ENCODE results near the gene COMP. TPM values are rescaled to one million over a fixed set of nuclear protein-coding genes. Genes with fewer than 3 reads are reported as not detected.

Gene COMP
- total and polyA plus RNA-seq, 10 of the 15 experiments (the other 5 are each of a cell fraction or from before 2014, with no cell fraction given) = 0.17 TPM; not detected in 9

DNA sequence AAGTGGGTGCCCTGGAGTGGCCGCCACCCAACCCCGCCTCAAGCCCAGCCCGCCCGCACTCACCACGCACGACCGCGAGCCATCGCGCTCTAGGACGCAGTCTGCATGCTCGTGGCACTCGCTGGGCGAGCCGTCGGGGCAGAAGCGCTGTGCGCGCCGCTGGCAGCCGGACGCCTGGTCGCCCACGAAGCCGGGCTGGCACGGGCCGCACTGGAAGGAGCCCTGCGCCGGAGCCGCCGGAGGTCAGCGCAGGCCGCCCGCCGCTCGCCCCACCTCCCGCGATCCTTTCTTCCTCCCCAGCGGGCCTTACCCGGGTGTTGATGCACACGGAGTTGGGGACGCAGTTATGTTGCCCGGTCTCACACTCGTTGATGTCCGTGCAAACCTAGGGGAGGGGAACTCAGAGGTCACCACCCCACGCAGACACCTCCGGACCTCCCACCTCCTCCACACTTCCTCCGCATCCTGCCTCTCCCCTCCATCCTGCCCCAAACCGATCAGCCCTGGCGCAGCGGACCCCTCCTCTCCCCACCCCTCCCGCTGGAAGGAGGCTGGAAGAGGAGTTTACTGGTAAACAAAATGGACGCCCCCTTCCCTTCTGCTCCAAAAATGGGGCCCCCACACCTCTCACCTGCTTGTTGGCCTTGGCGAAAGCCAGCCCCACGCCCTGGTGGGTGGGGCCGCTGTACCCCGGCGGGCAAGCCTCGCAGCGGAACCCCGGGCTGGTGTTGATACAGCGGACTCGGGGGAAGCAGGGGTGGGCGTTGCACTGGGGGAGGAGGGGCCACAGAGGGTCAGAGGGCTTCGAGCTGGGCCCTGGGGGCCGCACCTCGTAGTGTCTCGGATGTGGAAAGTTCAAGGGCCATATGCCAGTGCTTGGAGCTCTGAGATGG is 2.3 kb downstream of the COMP start:
- Histone ChIP-seq H4K20me1 (ENCODE audit: control insufficient read depth, insufficient read depth) (no peaks in the 10 kb centered on the region), H3K9ac (ENCODE audit: control insufficient read depth, insufficient read depth, low read length) (no peak overlapping the region), H3K36me3 (ENCODE audit: control insufficient read depth in 2 of 2, insufficient read depth in 2 of 2, low read length in 1 of 2) (no peaks in the 10 kb centered on the region), H3K79me2 (ENCODE audit: control insufficient read depth, insufficient read depth, low read length) (no peaks in the 10 kb centered on the region), H3K27me3 (replicated peaks in 1 of 2; ENCODE audit: control insufficient read depth in 2 of 2, insufficient read depth in 2 of 2, low read length in 1 of 2) (peaks cover 15 to 20% of the 10 kb centered on the region in 2 experiments), H3K27ac (ENCODE audit: control insufficient read depth, insufficient read depth) (no peak overlapping the region), H3K4me2 (ENCODE audit: control insufficient read depth, insufficient read depth) (no peak overlapping the region), H3K4me3 (no peak overlapping the region), H2AFZ (ENCODE audit: control insufficient read depth, low read depth, low read length) (no peak overlapping the region), H3K4me1 (ENCODE audit: control insufficient read depth, insufficient read depth, low read length) (peaks cover 3% of the 10 kb centered on the region; the same call in 1 of the 2 replicates), H3K9me3 (replicated peaks; ENCODE audit: control insufficient read depth, insufficient read depth, low read length) (no peaks in the 10 kb centered on the region; the same call in 2 of the 3 replicates)
- 43% methylated on average over 64 of the region's 68 CpGs for WGBS (ENCODE audit: insufficient coverage, insufficient replicate concordance, low lambda C conversion rate, missing lambda C conversion rate)
- TF ChIP-seq KDM1A (IDR thresholded peaks at IDR 0.05; ENCODE audit: borderline replicate concordance) (no peak), WRNIP1 (IDR thresholded peaks at IDR 0.05; ENCODE audit: borderline replicate concordance, low read depth, low read length) (no peak), ZSCAN29 (IDR thresholded peaks at IDR 0.05) (no peak), NFIC (IDR thresholded peaks at IDR 0.05; ENCODE audit: low read depth, low read length) (no peak), MXI1 (IDR thresholded peaks at IDR 0.05; ENCODE audit: low read depth, low read length) (no peak), MYC (IDR thresholded peaks at IDR 0.05; ENCODE audit: insufficient read depth, insufficient read length, insufficient replicate concordance, low read length, severe bottlenecking) (no peak)
- TF ChIP-seq, protein P1, sequence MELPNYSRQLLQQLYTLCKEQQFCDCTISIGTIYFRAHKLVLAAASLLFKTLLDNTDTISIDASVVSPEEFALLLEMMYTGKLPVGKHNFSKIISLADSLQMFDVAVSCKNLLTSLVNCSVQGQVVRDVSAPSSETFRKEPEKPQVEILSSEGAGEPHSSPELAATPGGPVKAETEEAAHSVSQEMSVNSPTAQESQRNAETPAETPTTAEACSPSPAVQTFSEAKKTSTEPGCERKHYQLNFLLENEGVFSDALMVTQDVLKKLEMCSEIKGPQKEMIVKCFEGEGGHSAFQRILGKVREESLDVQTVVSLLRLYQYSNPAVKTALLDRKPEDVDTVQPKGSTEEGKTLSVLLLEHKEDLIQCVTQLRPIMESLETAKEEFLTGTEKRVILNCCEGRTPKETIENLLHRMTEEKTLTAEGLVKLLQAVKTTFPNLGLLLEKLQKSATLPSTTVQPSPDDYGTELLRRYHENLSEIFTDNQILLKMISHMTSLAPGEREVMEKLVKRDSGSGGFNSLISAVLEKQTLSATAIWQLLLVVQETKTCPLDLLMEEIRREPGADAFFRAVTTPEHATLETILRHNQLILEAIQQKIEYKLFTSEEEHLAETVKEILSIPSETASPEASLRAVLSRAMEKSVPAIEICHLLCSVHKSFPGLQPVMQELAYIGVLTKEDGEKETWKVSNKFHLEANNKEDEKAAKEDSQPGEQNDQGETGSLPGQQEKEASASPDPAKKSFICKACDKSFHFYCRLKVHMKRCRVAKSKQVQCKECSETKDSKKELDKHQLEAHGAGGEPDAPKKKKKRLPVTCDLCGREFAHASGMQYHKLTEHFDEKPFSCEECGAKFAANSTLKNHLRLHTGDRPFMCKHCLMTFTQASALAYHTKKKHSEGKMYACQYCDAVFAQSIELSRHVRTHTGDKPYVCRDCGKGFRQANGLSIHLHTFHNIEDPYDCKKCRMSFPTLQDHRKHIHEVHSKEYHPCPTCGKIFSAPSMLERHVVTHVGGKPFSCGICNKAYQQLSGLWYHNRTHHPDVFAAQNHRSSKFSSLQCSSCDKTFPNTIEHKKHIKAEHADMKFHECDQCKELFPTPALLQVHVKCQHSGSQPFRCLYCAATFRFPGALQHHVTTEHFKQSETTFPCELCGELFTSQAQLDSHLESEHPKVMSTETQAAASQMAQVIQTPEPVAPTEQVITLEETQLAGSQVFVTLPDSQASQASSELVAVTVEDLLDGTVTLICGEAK (IDR thresholded peaks at IDR 0.05; ENCODE audit: borderline replicate concordance) = no peak
- FAIRE-seq = no peak
- intact Hi-C loops (cut with micrococcal nuclease; ENCODE audit: unreplicated experiment) = no loop called here
- no TSS peak for BruUV-seq (replicated peaks)
- ChIA-PET RAD21 (ENCODE audit: unreplicated experiment) (no interaction called here), CTCF (no interaction called here), POLR2A (no interaction called here), SMC1A (ENCODE audit: uncharacterized antibody, unreplicated experiment) (no interaction called here)
- no peak for ATAC-seq
- no peak for DNase-seq (ENCODE audit: low read depth, low spot score)
- in situ Hi-C loops (cut with MboI) = no loop called here

Data from GM12878 (cell line).